Thoracic aorta (tissue), 2 donors: ENCODE measurements around the gene FAM193A. TPM values are rescaled to one million over a fixed set of nuclear protein-coding genes. Genes with fewer than 3 reads are reported as not detected.

Experiments
- ATAC-seq: fragments of 150-250 bp; one replicate; pipeline ENCODE4 v1.8.0; 2017; ENCODE audit warnings: low read depth; ENCODE audit not compliant: insufficient number of reproducible peaks, low FRiP score
- DNase-seq: peaks from one replicate; pipeline ENCODE4 v3.0.0-alpha.2; 2020; ENCODE audit warnings: low spot score
- H3K27ac ChIP-seq, 2 donors: fragments of 200-600 bp; sonication (generic); 1 replicate in 1 of 2; 2 replicates in 1 of 2; pipeline ENCODE4 v1.5.1; 2016; ENCODE audit warnings: mild to moderate bottlenecking in 2 of 2, moderate library complexity in 2 of 2
- H3K27me3 ChIP-seq: fragments of 200-600 bp; sonication (generic); replicated peaks from 2 replicates; pipeline ENCODE4 v1.6.0; 2016; ENCODE audit warnings: mild to moderate bottlenecking; ENCODE audit not compliant: insufficient read depth
- H3K36me3 ChIP-seq: fragments of 200-600 bp; sonication (generic); one replicate; pipeline ENCODE4 v1.5.1; 2016
- H3K4me1 ChIP-seq, 2 donors: fragments of 200-600 bp; sonication (generic); 1 replicate in 1 of 2; 2 replicates in 1 of 2; pipeline versions ENCODE4 v1.5.1 to v1.6.0; 2016; ENCODE audit warnings: low read depth in 2 of 2, mild to moderate bottlenecking in 1 of 2; ENCODE audit not compliant: control insufficient read depth in 1 of 2
- H3K4me3 ChIP-seq: fragments of 200-600 bp; sonication (generic); 2 replicates; pipeline ENCODE4 v1.5.1; 2016; ENCODE audit warnings: mild to moderate bottlenecking
- H3K9me3 ChIP-seq: fragments of 200-600 bp; sonication (generic); 2 replicates; pipeline ENCODE4 v1.5.1; 2016
- CTCF ChIP-seq: fragments of 200-600 bp; sonication (generic); IDR thresholded peaks from one replicate; pipeline ENCODE4 v1.5.1; 2019; ENCODE audit warnings: antibody characterized with exemption
- total RNA-seq, 2 donors: library from RNA; depleted of rRNA; stranded (reverse); fragments of >200 nt; gene quantifications; one replicate each; pipeline versions ENCODE4 v1.1.0 to v1.2.3, GENCODE V29; 2016

Gene FAM193A
- total RNA-seq, 2 donors from 2014 or later: 22.3 to 42.9 TPM

- Histone ChIP-seq H3K36me3 (peaks cover 32% of the 10 kb centered on the region), H3K4me1 (peaks cover 6 to 19% of the 10 kb centered on the region in 2 donors), H3K27ac (peak overlapping the region; percentile 49 to 51), H3K27me3 (no peaks in the 10 kb centered on the region), H3K4me3 (no peak overlapping the region), H3K9me3 (no peaks in the 10 kb centered on the region)
- TF ChIP-seq CTCF: no peak
- DNase-seq (no peak), ATAC-seq (no peak)
Observed at GRCh38 chr4:2515830-2516550, 20.5 kb upstream of the FAM193A start.

GRCh38 chr4:2516635-2517034, 19.8 kb upstream of the FAM193A start:
- Histone ChIP-seq H3K9me3 (no peaks in the 10 kb centered on the region), H3K4me3 (no peak overlapping the region), H3K27ac (peak overlapping the region; percentile 49 to 51), H3K36me3 (peaks cover 30% of the 10 kb centered on the region), H3K27me3 (no peaks in the 10 kb centered on the region), H3K4me1 (peaks cover 6 to 19% of the 10 kb centered on the region in 2 donors)
- TF ChIP-seq CTCF: no peak
- no peak for DNase-seq
- no peak for ATAC-seq

- Histone ChIP-seq H3K36me3 (no peaks in the 10 kb centered on the region), H3K4me3 (no peak overlapping the region), H3K9me3 (no peaks in the 10 kb centered on the region), H3K27ac (no peak overlapping the region), H3K27me3 (no peaks in the 10 kb centered on the region), H3K4me1 (no peaks in the 10 kb centered on the region)
- no peak for ATAC-seq
- TF ChIP-seq CTCF: no peak
- no peak for DNase-seq
Observed at GRCh38 chr4:2526559-2526958, 9.9 kb upstream of the FAM193A start.

GRCh38 chr4:2534904-2535375, 1.5 kb upstream of the FAM193A start:
- Histone ChIP-seq H3K27ac (peak overlapping the region; percentile 77 to 86), H3K4me3 (peak overlapping the region; percentile 88), H3K4me1 (peaks cover 13 to 28% of the 10 kb centered on the region in 2 donors), H3K9me3 (no peaks in the 10 kb centered on the region), H3K36me3 (no peaks in the 10 kb centered on the region), H3K27me3 (no peaks in the 10 kb centered on the region)
- ATAC-seq (no peak), DNase-seq (no peak)
- TF ChIP-seq CTCF: no peak

GRCh38 chr4:2535376-2536192, 863 bp upstream of the FAM193A start:
- H3K4me3 ChIP-seq: peak overlapping the region; percentile 88
- peak overlapping the region; percentile 77 to 86 for H3K27ac ChIP-seq
- DNase-seq (peak; percentile 33), ATAC-seq (peak; percentile 26)
- H3K4me1 ChIP-seq: peaks cover 13 to 28% of the 10 kb centered on the region in 2 donors
- H3K27me3 ChIP-seq: no peaks in the 10 kb centered on the region
- H3K36me3 ChIP-seq: no peaks in the 10 kb centered on the region
- no peaks in the 10 kb centered on the region for H3K9me3 ChIP-seq
- no peak for TF ChIP-seq CTCF
